ENCODE measurements around the gene CABP4.

Gene CABP4

GRCh38 chr11:67504005-67504949 is 49.1 kb downstream of the CABP4 start:
- H3K4me2 ChIP-seq (ENCODE audit: low read length, poor library complexity, severe bottlenecking) = peak overlapping the region; percentile 82

GRCh38 chr11:67504950-67505581 is 49.9 kb downstream of the CABP4 start, which contains the start of gene PITPNM1:
Gene PITPNM1, minus strand, starts transcription at chr11:67505363. Its CDS starts 1,183 bp downstream, at chr11:67504180.
- H3K4ac ChIP-seq (ENCODE audit: low read depth in 1 of 2, low read length in 2 of 2) = peak within 1 kb of the TSS; percentile 20 to 86
- peak within 1 kb of the TSS; percentile 63 for H2AK5ac ChIP-seq (ENCODE audit: low read length, severe bottlenecking)
- peaks cover 46% of the 10 kb centered on the region for H3K4me1 ChIP-seq (ENCODE audit: control insufficient read depth, insufficient read depth, low read depth, low read length)
- WGBS = under 1% methylated on average over 52 of the region's 58 CpGs
- H3K23ac ChIP-seq (ENCODE audit: low read length in 2 of 2) = peak within 1 kb of the TSS in 1 of 2 experiments; percentile 34
- H3K36me3 ChIP-seq (ENCODE audit: control insufficient read depth in 1 of 2, insufficient read depth in 2 of 2, low read depth in 1 of 2, low read length in 2 of 2) = peaks cover 6 to 44% of the 10 kb centered on the region in 2 experiments
- peak within 1 kb of the TSS; percentile 86 for H3K27ac ChIP-seq (ENCODE audit: low read length, poor library complexity, severe bottlenecking)
- H3K4me2 ChIP-seq (ENCODE audit: low read length, poor library complexity, severe bottlenecking) = peak within 1 kb of the TSS; percentile 82
- H3K79me1 ChIP-seq (replicated peaks; ENCODE audit: low read length, poor library complexity, severe bottlenecking) = peaks cover 9% of the 10 kb centered on the region
- peak within 1 kb of the TSS; percentile 83 for H3K9ac ChIP-seq (ENCODE audit: low read length)
- H3K9me3 ChIP-seq (ENCODE audit: control insufficient read depth, low read length) = no peaks in the 10 kb centered on the region
- peak within 1 kb of the TSS; percentile 92 for H4K91ac ChIP-seq (ENCODE audit: low read length)
- H3K14ac ChIP-seq (ENCODE audit: low read length in 2 of 2) = peak within 1 kb of the TSS in 1 of 2 experiments; percentile 14
- peak within 1 kb of the TSS; percentile 49 to 93 for H2BK12ac ChIP-seq (ENCODE audit: low read length in 2 of 2)
- H2BK5ac ChIP-seq (ENCODE audit: low read depth, low read length, poor library complexity, severe bottlenecking) = peak within 1 kb of the TSS; percentile 91
- peak within 1 kb of the TSS; percentile 74 for H4K8ac ChIP-seq (ENCODE audit: low read length)
- H2BK15ac ChIP-seq (ENCODE audit: low read depth, poor library complexity, severe bottlenecking) = peak within 1 kb of the TSS; percentile 77
- peak within 1 kb of the TSS; percentile 66 for H2AFZ ChIP-seq (ENCODE audit: low read depth, low read length)
- peak within 1 kb of the TSS; percentile 77 for H2BK120ac ChIP-seq (ENCODE audit: low read depth, low read length)
- peak within 1 kb of the TSS; percentile 67 to 91 for H3K4me3 ChIP-seq (ENCODE audit: insufficient read depth in 1 of 2, low read depth in 1 of 2, low read length in 2 of 2)
- no peaks in the 10 kb centered on the region for H3K27me3 ChIP-seq (ENCODE audit: control insufficient read depth in 1 of 2, insufficient read depth in 1 of 2, low read length in 2 of 2)
- peak; percentile 68 for DNase-seq
- peak within 1 kb of the TSS; percentile 62 to 79 for H3K18ac ChIP-seq (ENCODE audit: low read depth in 1 of 2, low read length in 2 of 2)

More at GRCh38 chr11:67504005-67504949, 49.1 kb downstream of the CABP4 start:
- no peak overlapping the region for H2AK5ac ChIP-seq (ENCODE audit: low read length, severe bottlenecking)
- H3K23ac ChIP-seq (ENCODE audit: low read length in 2 of 2) = peak overlapping the region in 1 of 2 experiments; percentile 34
- peaks cover 6 to 51% of the 10 kb centered on the region in 2 experiments for H3K36me3 ChIP-seq (ENCODE audit: control insufficient read depth in 1 of 2, insufficient read depth in 2 of 2, low read depth in 1 of 2, low read length in 2 of 2)
- H3K9ac ChIP-seq (ENCODE audit: low read length) = peak overlapping the region; percentile 83
- H3K79me1 ChIP-seq (replicated peaks; ENCODE audit: low read length, poor library complexity, severe bottlenecking) = peaks cover 15% of the 10 kb centered on the region
- H2BK15ac ChIP-seq (ENCODE audit: low read depth, poor library complexity, severe bottlenecking) = peak overlapping the region; percentile 73
- H3K27ac ChIP-seq (ENCODE audit: low read length, poor library complexity, severe bottlenecking) = peak overlapping the region; percentile 85
- peak overlapping the region; percentile 67 to 91 for H3K4me3 ChIP-seq (ENCODE audit: insufficient read depth in 1 of 2, low read depth in 1 of 2, low read length in 2 of 2)
- WGBS = under 1% methylated on average over 79 of the region's 101 CpGs
- H2BK12ac ChIP-seq (ENCODE audit: low read length in 2 of 2) = peak overlapping the region in 1 of 2 experiments; percentile 23
- peak; percentile 51 for DNase-seq
- peak overlapping the region in 1 of 2 experiments; percentile 1 for H3K4ac ChIP-seq (ENCODE audit: low read depth in 1 of 2, low read length in 2 of 2)
- no peak overlapping the region for H2BK120ac ChIP-seq (ENCODE audit: low read depth, low read length)
- H4K91ac ChIP-seq (ENCODE audit: low read length) = peak overlapping the region; percentile 6
- peaks cover 46% of the 10 kb centered on the region for H3K4me1 ChIP-seq (ENCODE audit: control insufficient read depth, insufficient read depth, low read depth, low read length)
- H3K14ac ChIP-seq (ENCODE audit: low read length in 2 of 2) = peak overlapping the region in 1 of 2 experiments; percentile 80
- peak overlapping the region; percentile 91 for H2BK5ac ChIP-seq (ENCODE audit: low read depth, low read length, poor library complexity, severe bottlenecking)
- no peak overlapping the region for H4K8ac ChIP-seq (ENCODE audit: low read length)
- no peaks in the 10 kb centered on the region for H3K27me3 ChIP-seq (ENCODE audit: control insufficient read depth in 1 of 2, insufficient read depth in 1 of 2, low read length in 2 of 2)
- peak overlapping the region; percentile 62 to 63 for H3K18ac ChIP-seq (ENCODE audit: low read depth in 1 of 2, low read length in 2 of 2)
- no peak overlapping the region for H2AFZ ChIP-seq (ENCODE audit: low read depth, low read length)
- H3K9me3 ChIP-seq (ENCODE audit: control insufficient read depth, low read length) = no peaks in the 10 kb centered on the region

DNA sequence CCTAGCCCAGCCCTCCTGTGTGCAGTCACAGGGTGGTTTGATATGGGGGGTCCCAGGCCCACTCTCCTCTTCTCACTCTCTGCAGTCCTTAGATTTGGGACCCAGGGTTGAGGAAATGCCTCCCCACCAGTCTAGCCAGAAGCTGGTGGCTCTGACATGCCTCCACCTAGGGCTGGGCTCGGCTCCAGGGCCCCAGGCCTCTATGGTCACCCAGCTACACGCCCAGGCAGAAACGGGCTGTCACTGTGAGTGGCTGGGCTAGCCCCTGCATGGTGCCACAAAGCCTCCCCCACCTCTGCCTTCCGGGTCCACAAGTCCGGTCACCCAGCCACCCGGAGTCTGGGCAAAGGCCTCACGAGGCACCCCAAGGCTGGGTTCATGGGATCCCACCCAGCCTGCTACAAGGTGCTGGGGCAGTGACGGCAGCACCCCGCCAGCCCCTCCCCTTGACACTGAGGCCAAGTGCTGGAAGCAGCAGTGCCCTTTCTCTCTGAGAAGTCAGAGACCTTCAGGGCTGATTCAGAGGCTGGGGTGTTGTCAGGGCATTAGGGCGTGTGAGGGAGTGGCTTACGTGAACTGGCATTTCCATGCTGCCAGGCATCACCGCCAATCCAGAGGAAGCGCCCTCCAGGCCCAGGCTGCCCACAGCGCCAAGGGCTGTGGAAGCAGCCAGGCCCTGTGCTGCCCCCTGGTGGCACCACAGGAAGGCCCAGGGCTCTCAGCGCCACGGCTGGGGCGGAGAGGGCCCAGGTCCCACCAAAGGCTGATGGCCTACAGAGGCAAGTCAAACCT is 50.6 kb downstream of the CABP4 start:
- Histone ChIP-seq H3K27me3 (ENCODE audit: control insufficient read depth in 1 of 2, insufficient read depth in 1 of 2, low read length in 2 of 2) (peaks cover 0 to 3% of the 10 kb centered on the region in 2 experiments), H4K91ac (ENCODE audit: low read length) (peak overlapping the region; percentile 92), H3K4me1 (ENCODE audit: control insufficient read depth, insufficient read depth, low read depth, low read length) (peaks cover 46% of the 10 kb centered on the region), H3K23ac (ENCODE audit: low read length in 2 of 2) (no peak overlapping the region), H3K4me2 (ENCODE audit: low read length, poor library complexity, severe bottlenecking) (peak overlapping the region; percentile 48), H2AK5ac (ENCODE audit: low read length, severe bottlenecking) (peak overlapping the region; percentile 63), H3K4me3 (ENCODE audit: insufficient read depth in 1 of 2, low read depth in 1 of 2, low read length in 2 of 2) (peak overlapping the region in 1 of 2 experiments; percentile 91), H3K9ac (ENCODE audit: low read length) (peak overlapping the region; percentile 83), H3K18ac (ENCODE audit: low read depth in 1 of 2, low read length in 2 of 2) (peak overlapping the region; percentile 29 to 79), H3K9me3 (ENCODE audit: control insufficient read depth, low read length) (no peaks in the 10 kb centered on the region), H4K8ac (ENCODE audit: low read length) (peak overlapping the region; percentile 74), H2BK12ac (ENCODE audit: low read length in 2 of 2) (peak overlapping the region; percentile 49 to 93), H2BK15ac (ENCODE audit: low read depth, poor library complexity, severe bottlenecking) (peak overlapping the region; percentile 77), H3K27ac (ENCODE audit: low read length, poor library complexity, severe bottlenecking) (peak overlapping the region; percentile 86), H2AFZ (ENCODE audit: low read depth, low read length) (no peak overlapping the region), H3K4ac (ENCODE audit: low read depth in 1 of 2, low read length in 2 of 2) (peak overlapping the region; percentile 8 to 86), H3K36me3 (ENCODE audit: control insufficient read depth in 1 of 2, insufficient read depth in 2 of 2, low read depth in 1 of 2, low read length in 2 of 2) (peaks cover 6 to 39% of the 10 kb centered on the region in 2 experiments), H2BK120ac (ENCODE audit: low read depth, low read length) (peak overlapping the region; percentile 77), H3K79me1 (replicated peaks; ENCODE audit: low read length, poor library complexity, severe bottlenecking) (peaks cover 6% of the 10 kb centered on the region), H2BK5ac (ENCODE audit: low read depth, low read length, poor library complexity, severe bottlenecking) (peak overlapping the region; percentile 83), H3K14ac (ENCODE audit: low read length in 2 of 2) (peak overlapping the region in 1 of 2 experiments; percentile 2)
- WGBS = 33% methylated on average over 17 of the region's 17 CpGs
- DNase-seq = peak; percentile 93

Data from mesenchymal stem cell (in vitro differentiated cells and primary cell).